Testis (tissue), 2 donors: Measurements from ENCODE around the gene NEBL.

Source experiments
- POLR2A ChIP-seq: fragments of 450-650 bp; IDR thresholded peaks from one replicate; pipeline ENCODE4 v1.6.1; 2017; ENCODE audit warnings: antibody characterized with exemption, mild to moderate bottlenecking, moderate library complexity
- TF ChIP-seq, protein P1 (sequence below), 3 experiments: fragments of 450-650 bp in 2 of 3; fragments of 200-600 bp in 1 of 3; sonication (generic) in 1 of 3; IDR thresholded peaks; one replicate each; pipeline ENCODE4 v1.5.1; 2016 to 2019; ENCODE audit warnings: antibody characterized with exemption in 3 of 3, mild to moderate bottlenecking in 2 of 3, moderate library complexity in 1 of 3

DNA sequence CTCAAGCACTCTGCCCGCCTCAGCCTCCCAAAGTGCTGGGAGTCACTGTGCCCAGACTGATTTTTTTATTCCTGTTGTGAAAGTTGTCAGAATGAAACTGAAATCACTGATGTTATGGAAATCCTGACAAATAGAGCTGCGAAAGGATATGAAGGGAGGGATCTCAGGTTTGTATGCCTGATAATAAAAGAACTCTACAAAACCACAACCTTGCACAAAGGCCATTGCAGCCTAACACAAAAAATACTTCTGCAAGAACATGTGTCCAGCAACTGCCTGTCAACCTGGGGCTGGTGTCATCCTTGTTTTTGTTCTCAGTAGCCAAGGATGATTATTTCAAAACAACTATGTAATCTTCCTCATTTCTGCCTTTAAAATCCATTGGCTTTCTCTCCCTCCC, 126.1 kb downstream of the NEBL start:
- TF ChIP-seq, protein P1, sequence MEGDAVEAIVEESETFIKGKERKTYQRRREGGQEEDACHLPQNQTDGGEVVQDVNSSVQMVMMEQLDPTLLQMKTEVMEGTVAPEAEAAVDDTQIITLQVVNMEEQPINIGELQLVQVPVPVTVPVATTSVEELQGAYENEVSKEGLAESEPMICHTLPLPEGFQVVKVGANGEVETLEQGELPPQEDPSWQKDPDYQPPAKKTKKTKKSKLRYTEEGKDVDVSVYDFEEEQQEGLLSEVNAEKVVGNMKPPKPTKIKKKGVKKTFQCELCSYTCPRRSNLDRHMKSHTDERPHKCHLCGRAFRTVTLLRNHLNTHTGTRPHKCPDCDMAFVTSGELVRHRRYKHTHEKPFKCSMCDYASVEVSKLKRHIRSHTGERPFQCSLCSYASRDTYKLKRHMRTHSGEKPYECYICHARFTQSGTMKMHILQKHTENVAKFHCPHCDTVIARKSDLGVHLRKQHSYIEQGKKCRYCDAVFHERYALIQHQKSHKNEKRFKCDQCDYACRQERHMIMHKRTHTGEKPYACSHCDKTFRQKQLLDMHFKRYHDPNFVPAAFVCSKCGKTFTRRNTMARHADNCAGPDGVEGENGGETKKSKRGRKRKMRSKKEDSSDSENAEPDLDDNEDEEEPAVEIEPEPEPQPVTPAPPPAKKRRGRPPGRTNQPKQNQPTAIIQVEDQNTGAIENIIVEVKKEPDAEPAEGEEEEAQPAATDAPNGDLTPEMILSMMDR (IDR thresholded peaks at IDR 0.05), result no peak
- TF ChIP-seq POLR2A, result no peak
